B cell (primary cell): ENCODE measurements around the gene SLC25A52. TPM values are rescaled to one million over a fixed set of nuclear protein-coding genes. Genes with fewer than 3 reads are reported as not detected.
"Not testable (repeated sequence)": the region's sequence is repeated elsewhere in the genome, so short reads cannot be mapped to it uniquely, and the experiment has no call there.

Experiments
- ATAC-seq: fragments of 200-7000 bp; cut with Tn5 transposase; one replicate; pipeline ENCODE4 v1.10.0; 2021; ENCODE audit warnings: low read depth, mild to moderate bottlenecking, moderate number of reproducible peaks, moderate library complexity
- CTCF ChIA-PET: fragments of 350-600 bp; sonication (Branson Sonifier 250); formaldehyde crosslinking; loops from one replicate; lab custom pipeline; 2021; ENCODE audit warnings: antibody characterized with exemption, inconsistent platforms; lab: Charles Lee
- POLR2A ChIA-PET: fragments of 350-600 bp; sonication (Branson Sonifier 250); formaldehyde crosslinking; loops from one replicate; lab custom pipeline; 2021; ENCODE audit warnings: antibody characterized with exemption; lab: Charles Lee
- DNase-seq: peaks from one replicate; pipeline ENCODE4 v3.0.0; 2013
- H2AFZ ChIP-seq: 2 replicates; pipeline ENCODE4 v1.6.1; 2012; ENCODE audit warnings: mild to moderate bottlenecking, low read depth, low read length; ENCODE audit not compliant: insufficient read depth, poor library complexity, severe bottlenecking
- H3K27ac ChIP-seq, 2 donors: 1 replicate in 1 of 2; 2 replicates in 1 of 2; pipeline ENCODE4 v1.5.1; 2012 to 2013; ENCODE audit warnings: low read length in 2 of 2, mild to moderate bottlenecking in 2 of 2, moderate library complexity in 1 of 2
- H3K27me3 ChIP-seq, 4 experiments: fragments of 200-600 bp in 1 of 4; sonication (generic) in 1 of 4; replicated peaks in 1 of 4; 1 replicate in 2 of 4; 2 replicates in 2 of 4; pipeline versions ENCODE4 v1.6.1 to v1.7.0; 2013 to 2016; ENCODE audit warnings: low read length in 3 of 4, mild to moderate bottlenecking in 2 of 4, mixed read lengths in 1 of 4, moderate library complexity in 1 of 4; ENCODE audit not compliant: insufficient read depth in 4 of 4, control insufficient read depth in 3 of 4; ENCODE audit errors: control extremely low read depth in 1 of 4
- H3K36me3 ChIP-seq, 2 experiments: replicated peaks in 1 of 2; 1 replicate in 1 of 2; 2 replicates in 1 of 2; pipeline versions ENCODE4 v1.6.1 to v1.7.1; 2013; ENCODE audit warnings: low read length in 1 of 2; ENCODE audit not compliant: insufficient read depth in 2 of 2, control insufficient read depth in 1 of 2; ENCODE audit errors: control extremely low read depth in 1 of 2, extremely low read depth in 1 of 2
- H3K4me1 ChIP-seq, 2 donors: fragments of 200-600 bp in 1 of 2; sonication (generic) in 1 of 2; 1 replicate in 1 of 2; 2 replicates in 1 of 2; pipeline versions ENCODE4 v1.5.1 to v1.6.1; 2013 to 2017; ENCODE audit warnings: low read length in 2 of 2; ENCODE audit not compliant: control insufficient read depth in 2 of 2, insufficient read depth in 2 of 2
- H3K4me2 ChIP-seq: replicated peaks from 2 replicates; pipeline ENCODE3; 2012; ENCODE audit warnings: mild to moderate bottlenecking, low read depth, low read length; ENCODE audit not compliant: poor library complexity, severe bottlenecking
- H3K4me3 ChIP-seq, 5 experiments: fragments of 200-600 bp in 1 of 5; sonication (generic) in 1 of 5; 1 replicate in 3 of 5; 2 replicates in 2 of 5; pipeline versions ENCODE4 v1.5.1 to v1.7.0; 2011 to 2016; ENCODE audit warnings: low read length in 4 of 5, mild to moderate bottlenecking in 4 of 5, low read depth in 2 of 5, control low read depth in 1 of 5, moderate library complexity in 1 of 5; ENCODE audit not compliant: insufficient read depth in 1 of 5; ENCODE audit errors: control extremely low read depth in 1 of 5, extremely low read depth in 1 of 5
- H3K79me2 ChIP-seq: fragments of 200-600 bp; sonication (generic); one replicate; pipeline ENCODE4 v1.6.0; 2016; ENCODE audit warnings: low read length; ENCODE audit not compliant: control insufficient read depth, insufficient read depth
- H3K9ac ChIP-seq: fragments of 200-600 bp; sonication (generic); 2 replicates; pipeline ENCODE4 v1.6.1; 2017; ENCODE audit warnings: mild to moderate bottlenecking, low read length, moderate library complexity
- H3K9me3 ChIP-seq, 3 donors: one replicate each; pipeline versions ENCODE4 v1.6.1 to v1.7.1; 2013; ENCODE audit warnings: low read length in 2 of 3; ENCODE audit not compliant: control insufficient read depth in 2 of 3, insufficient read depth in 1 of 3; ENCODE audit errors: control extremely low read depth in 1 of 3
- H4K20me1 ChIP-seq: 2 replicates; pipeline ENCODE4 v1.6.0; 2012; ENCODE audit warnings: mild to moderate bottlenecking, low read length; ENCODE audit not compliant: insufficient read depth, control insufficient read depth, poor library complexity, severe bottlenecking
- H3K27ac Mint-ChIP-seq: one replicate; pipeline ENCODE4 v1.8.0; 2021; ENCODE audit warnings: mixed read lengths
- H3K27me3 Mint-ChIP-seq: one replicate; pipeline ENCODE4 v1.8.0; 2021; ENCODE audit warnings: mixed read lengths
- H3K4me1 Mint-ChIP-seq: one replicate; pipeline ENCODE4 v1.8.0; 2021; ENCODE audit warnings: mixed read lengths
- H3K4me3 Mint-ChIP-seq: one replicate; pipeline ENCODE4 v1.8.0; 2021; ENCODE audit warnings: mixed read lengths
- H3K9me3 Mint-ChIP-seq: one replicate; pipeline ENCODE4 v1.8.0; 2022; ENCODE audit warnings: mixed read lengths; ENCODE audit not compliant: insufficient read depth
- CTCF ChIP-seq: fragments of 200-600 bp; IDR thresholded peaks from one replicate; pipeline ENCODE4 v1.8.0; 2022; ENCODE audit warnings: antibody characterized with exemption, mild to moderate bottlenecking
- EZH2 ChIP-seq: IDR thresholded peaks from 2 replicates; pipeline ENCODE4 v1.6.1; 2012; ENCODE audit warnings: borderline replicate concordance, low read depth, mild to moderate bottlenecking, moderate library complexity, low read length; ENCODE audit not compliant: insufficient read depth, poor library complexity, severe bottlenecking
- WGBS: methylation state at CpG from one replicate; pipeline ENCODE4 v1.1.5; 2013; ENCODE audit warnings: missing lambda C conversion rate; ENCODE audit not compliant: insufficient coverage; 5-methylcytosine and 5-hydroxymethylcytosine counted together
- intact Hi-C: fragments of 100-400 bp; cut with micrococcal nuclease; formaldehyde crosslinking; loops from one replicate; pipeline ENCODE4 v1.10.0; 2022
- polyA minus RNA-seq: library from RNA; depleted of rRNA, polyadenylated mRNA; stranded (reverse); fragments of >200 nt; gene quantifications from 2 replicates; pipeline ENCODE4 v1.2.3, GENCODE V29; 2012
- polyA plus RNA-seq: library from polyadenylated mRNA; depleted of rRNA; stranded (reverse); fragments of >200 nt; gene quantifications from 2 replicates; pipeline ENCODE4 v1.2.3, GENCODE V29; 2012
- total RNA-seq, 2 donors: library from RNA; stranded (reverse); fragments of 120-200 nt in 1 of 2; gene quantifications; 1 replicate in 1 of 2; 2 replicates in 1 of 2; pipeline versions ENCODE4 v1.2.3 to v1.2.4, GENCODE V29; 2013 to 2022

Gene SLC25A52
- not detected in 2 replicates for total RNA-seq
- total RNA-seq (2013): 0.12 TPM
- 0.07 TPM in 1 of 2 replicates, not detected in the other for polyA plus RNA-seq
- not detected in 2 replicates for polyA minus RNA-seq

- Histone ChIP-seq H4K20me1 (no peaks in the 10 kb centered on the region), H3K27ac (no peak within 1 kb of the TSS), H3K36me3 (no peaks in the 10 kb centered on the region), H3K9me3 (no peaks in the 10 kb centered on the region), H3K4me2 (no peak within 1 kb of the TSS), H3K4me3 (no peak within 1 kb of the TSS), H3K9ac (no peak within 1 kb of the TSS), H3K79me2 (no peaks in the 10 kb centered on the region), H2AFZ (no peak within 1 kb of the TSS), H3K4me1 (no peaks in the 10 kb centered on the region), H3K27me3 (no peaks in the 10 kb centered on the region)
- Mint-ChIP-seq H3K9me3 (no peaks in the 10 kb centered on the region), H3K27me3 (peaks cover 9% of the 10 kb centered on the region), H3K4me1 (no peaks in the 10 kb centered on the region), H3K27ac (no peak within 1 kb of the TSS), H3K4me3 (no peak within 1 kb of the TSS)
- DNase-seq (no peak), ATAC-seq (no peak)
- POLR2A ChIA-PET: no interaction called here
- CTCF ChIA-PET: no interaction called here
- TF ChIP-seq EZH2: no peak
- no peak for TF ChIP-seq CTCF
- WGBS: 93% methylated on average over 8 of the region's 21 CpGs
- intact Hi-C loops: no loop called here
Measured at GRCh38 chr18:31760695-31761094, at the start of gene SLC25A52. Gene SLC25A52 (minus strand): TSS chr18:31760880. CDS start chr18:31760661, 219 bp downstream.

- H3K9me3 ChIP-seq, H3K36me3 ChIP-seq, H2AFZ ChIP-seq, H3K4me1 ChIP-seq, H3K4me2 ChIP-seq, H3K27me3 ChIP-seq, POLR2A ChIA-PET, H3K27ac ChIP-seq, H3K79me2 ChIP-seq, H3K9me3 Mint-ChIP-seq, ATAC-seq, intact Hi-C loops, H3K4me1 Mint-ChIP-seq, DNase-seq, CTCF ChIA-PET, H4K20me1 ChIP-seq, H3K27me3 Mint-ChIP-seq, H3K4me3 ChIP-seq, H3K4me3 Mint-ChIP-seq, H3K9ac ChIP-seq, H3K27ac Mint-ChIP-seq: not testable (repeated sequence)
- WGBS: 67% methylated on average over 1 of the region's 4 CpGs
Measured at GRCh38 chr18:31809049-31809448, 48.4 kb upstream of the SLC25A52 start.
